Spleen (tissue), 7 donors: Measurements from ENCODE around the gene WARS2.

ENCODE experiments used
- POLR2A ChIP-seq, 3 donors: fragments of 450-650 bp; IDR thresholded peaks; one replicate each; pipeline ENCODE4 v1.5.1; 2017; ENCODE audit warnings: antibody characterized with exemption in 3 of 3, mild to moderate bottlenecking in 1 of 3
- POLR2AphosphoS5 ChIP-seq, 3 donors: sonication (generic); formaldehyde crosslinking; IDR thresholded peaks; one replicate each; pipeline ENCODE4 v1.5.1; 2017; ENCODE audit warnings: antibody characterized with exemption in 3 of 3
- TF ChIP-seq, protein P1 (sequence below), 11 experiments: fragments of 200-600 bp in 7 of 11; fragments of 450-650 bp in 4 of 11; sonication (generic) in 4 of 11; IDR thresholded peaks in 8 of 11; conservative IDR thresholded peaks in 3 of 11; 1 replicate in 7 of 11; 2 replicates in 4 of 11; pipeline versions ENCODE4 v1.4.0 to v1.8.0; 2016 to 2021; ENCODE audit warnings: antibody characterized with exemption in 11 of 11, inconsistent platforms in 4 of 11, mild to moderate bottlenecking in 1 of 11
- donor health status: DM: no; HTN: no; CAD: no; lungs with moderate emphysema.
- donor health status: DM: no; HTN: no; CAD: no.
- donor health status: DM: no; HTN: no; CAD: no.

- TF ChIP-seq, protein P1, sequence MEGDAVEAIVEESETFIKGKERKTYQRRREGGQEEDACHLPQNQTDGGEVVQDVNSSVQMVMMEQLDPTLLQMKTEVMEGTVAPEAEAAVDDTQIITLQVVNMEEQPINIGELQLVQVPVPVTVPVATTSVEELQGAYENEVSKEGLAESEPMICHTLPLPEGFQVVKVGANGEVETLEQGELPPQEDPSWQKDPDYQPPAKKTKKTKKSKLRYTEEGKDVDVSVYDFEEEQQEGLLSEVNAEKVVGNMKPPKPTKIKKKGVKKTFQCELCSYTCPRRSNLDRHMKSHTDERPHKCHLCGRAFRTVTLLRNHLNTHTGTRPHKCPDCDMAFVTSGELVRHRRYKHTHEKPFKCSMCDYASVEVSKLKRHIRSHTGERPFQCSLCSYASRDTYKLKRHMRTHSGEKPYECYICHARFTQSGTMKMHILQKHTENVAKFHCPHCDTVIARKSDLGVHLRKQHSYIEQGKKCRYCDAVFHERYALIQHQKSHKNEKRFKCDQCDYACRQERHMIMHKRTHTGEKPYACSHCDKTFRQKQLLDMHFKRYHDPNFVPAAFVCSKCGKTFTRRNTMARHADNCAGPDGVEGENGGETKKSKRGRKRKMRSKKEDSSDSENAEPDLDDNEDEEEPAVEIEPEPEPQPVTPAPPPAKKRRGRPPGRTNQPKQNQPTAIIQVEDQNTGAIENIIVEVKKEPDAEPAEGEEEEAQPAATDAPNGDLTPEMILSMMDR (IDR thresholded peaks at IDR 0.05 in 8 of 11, conservative IDR thresholded peaks at IDR 0.05 in 3 of 11), result no peak
- TF ChIP-seq POLR2A (IDR thresholded peaks at IDR 0.05) (no peak), POLR2AphosphoS5 (IDR thresholded peaks at IDR 0.05) (no peak)
Measured at GRCh38 chr1:119139403-119139802, 1.1 kb downstream of the WARS2 start.
